ENCODE measurements around the gene F12. TPM values are rescaled to one million over a fixed set of nuclear protein-coding genes. Genes with fewer than 3 reads are reported as not detected.
A peak's percentile ranks its signal among the peaks of the same experiment; 100 is the strongest.

The F12 gene
- polyA plus RNA-seq, 3 donors, result 1.4 to 5.5 (median 1.5) TPM

DNA sequence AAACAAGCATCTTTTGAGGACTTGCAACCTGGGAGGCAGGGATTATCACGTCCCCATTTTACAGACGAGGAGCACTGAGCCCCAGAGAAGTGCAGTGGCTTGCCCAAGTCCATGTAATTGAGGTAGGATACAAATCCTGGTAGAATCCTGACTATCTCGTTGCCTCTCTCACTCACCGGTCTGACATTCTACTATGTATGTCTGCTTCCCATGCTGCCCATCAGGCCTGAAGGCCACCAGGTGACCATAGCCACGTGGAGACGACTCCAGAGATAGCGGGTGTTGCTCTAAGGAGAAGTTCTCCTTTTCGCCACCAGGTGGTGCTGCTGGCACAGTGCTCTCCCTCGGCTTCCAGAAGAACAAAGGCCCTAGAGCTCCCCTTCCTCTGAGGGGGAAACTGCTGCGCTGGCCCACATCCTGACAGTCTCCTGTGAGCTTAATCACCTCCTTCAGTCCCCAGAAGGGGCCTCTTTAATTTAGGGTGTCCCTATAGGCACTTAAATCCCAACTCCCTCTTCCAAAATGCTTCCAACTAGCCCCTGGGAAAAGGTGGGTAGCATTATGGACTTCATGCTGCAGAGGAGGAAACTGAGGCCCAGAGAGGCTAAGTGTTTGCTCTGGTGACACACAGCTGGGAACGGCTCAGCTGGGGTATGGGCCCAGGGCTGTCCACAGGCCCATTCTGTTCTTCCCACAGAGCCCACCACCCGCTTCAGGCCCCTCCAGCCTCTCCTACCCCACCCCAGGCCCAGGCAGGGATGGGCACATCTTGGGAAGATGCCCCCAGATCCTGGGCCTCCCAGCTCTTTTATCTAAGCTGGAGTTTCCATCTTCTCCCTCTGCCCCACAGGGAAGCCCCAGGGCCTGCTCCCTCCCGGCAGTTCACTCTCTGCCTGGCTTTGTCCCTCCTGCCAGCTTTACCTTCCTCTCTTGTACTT is 18.7 kb downstream of the F12 start:
- Mint-ChIP-seq H3K4me3 (peak overlapping the region; percentile 48 to 55), H3K4me1 (peaks cover 52% of the 10 kb centered on the region), H3K27ac (peak overlapping the region; percentile 73 to 97 (median 91)), H3K36me3 (no peaks in the 10 kb centered on the region), H3K27me3 (ENCODE audit: low read depth in 3 of 3) (peaks cover 3 to 10% (median 8%) of the 10 kb centered on the region in 3 donors), H3K9me3 (no peaks in the 10 kb centered on the region)
- Histone ChIP-seq H3K4me1 (ENCODE audit: control insufficient read depth in 1 of 2, insufficient read depth in 2 of 2, low read length in 2 of 2) (peaks cover 44 to 48% of the 10 kb centered on the region in 2 donors), H3K9ac (ENCODE audit: insufficient read depth, low read length, poor library complexity, severe bottlenecking) (no peak overlapping the region), H4K20me1 (ENCODE audit: insufficient read depth, low read length) (no peaks in the 10 kb centered on the region), H3K9me3 (replicated peaks in 1 of 2; ENCODE audit: control insufficient read depth in 1 of 2, insufficient read depth in 1 of 2, low read length in 2 of 2) (no peaks in the 10 kb centered on the region), H2AFZ (ENCODE audit: insufficient read depth, low read depth, low read length, poor library complexity, severe bottlenecking) (no peak overlapping the region), H3K4me3 (replicated peaks in 1 of 3; ENCODE audit: low read depth in 2 of 3, low read length in 3 of 3) (peak overlapping the region in 1 of 3 experiments; percentile 48), H3K79me2 (ENCODE audit: insufficient read depth, low read length) (no peaks in the 10 kb centered on the region), H3K4me2 (replicated peaks; ENCODE audit: extremely low read depth, low read length, poor library complexity, severe bottlenecking) (peak overlapping the region; percentile 58), H3K36me3 (replicated peaks in 1 of 2; ENCODE audit: control insufficient read depth in 1 of 2, insufficient read depth in 2 of 2, low read length in 2 of 2) (no peaks in the 10 kb centered on the region), H3K27me3 (ENCODE audit: control insufficient read depth in 2 of 2, insufficient read depth in 2 of 2, low read length in 2 of 2) (no peaks in the 10 kb centered on the region), H3K27ac (ENCODE audit: low read depth in 1 of 2, low read length in 2 of 2) (peak overlapping the region; percentile 55 to 85)
- WGBS (ENCODE audit: insufficient coverage), result 68% methylated on average over 4 of the region's 13 CpGs
- DNase-seq, result peak; percentile 83 to 87 (median 83)
- intact Hi-C loops (cut with micrococcal nuclease), result loop anchor here (2.0 to 5.0 kb wide), 3 partner anchors 37 to 112 kb away; partner anchors contain the start of gene GRK6 (in 1 of the 2)
- TF ChIP-seq, protein P1, sequence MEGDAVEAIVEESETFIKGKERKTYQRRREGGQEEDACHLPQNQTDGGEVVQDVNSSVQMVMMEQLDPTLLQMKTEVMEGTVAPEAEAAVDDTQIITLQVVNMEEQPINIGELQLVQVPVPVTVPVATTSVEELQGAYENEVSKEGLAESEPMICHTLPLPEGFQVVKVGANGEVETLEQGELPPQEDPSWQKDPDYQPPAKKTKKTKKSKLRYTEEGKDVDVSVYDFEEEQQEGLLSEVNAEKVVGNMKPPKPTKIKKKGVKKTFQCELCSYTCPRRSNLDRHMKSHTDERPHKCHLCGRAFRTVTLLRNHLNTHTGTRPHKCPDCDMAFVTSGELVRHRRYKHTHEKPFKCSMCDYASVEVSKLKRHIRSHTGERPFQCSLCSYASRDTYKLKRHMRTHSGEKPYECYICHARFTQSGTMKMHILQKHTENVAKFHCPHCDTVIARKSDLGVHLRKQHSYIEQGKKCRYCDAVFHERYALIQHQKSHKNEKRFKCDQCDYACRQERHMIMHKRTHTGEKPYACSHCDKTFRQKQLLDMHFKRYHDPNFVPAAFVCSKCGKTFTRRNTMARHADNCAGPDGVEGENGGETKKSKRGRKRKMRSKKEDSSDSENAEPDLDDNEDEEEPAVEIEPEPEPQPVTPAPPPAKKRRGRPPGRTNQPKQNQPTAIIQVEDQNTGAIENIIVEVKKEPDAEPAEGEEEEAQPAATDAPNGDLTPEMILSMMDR (IDR thresholded peaks at IDR 0.05), result peak; percentile 99

DNA sequence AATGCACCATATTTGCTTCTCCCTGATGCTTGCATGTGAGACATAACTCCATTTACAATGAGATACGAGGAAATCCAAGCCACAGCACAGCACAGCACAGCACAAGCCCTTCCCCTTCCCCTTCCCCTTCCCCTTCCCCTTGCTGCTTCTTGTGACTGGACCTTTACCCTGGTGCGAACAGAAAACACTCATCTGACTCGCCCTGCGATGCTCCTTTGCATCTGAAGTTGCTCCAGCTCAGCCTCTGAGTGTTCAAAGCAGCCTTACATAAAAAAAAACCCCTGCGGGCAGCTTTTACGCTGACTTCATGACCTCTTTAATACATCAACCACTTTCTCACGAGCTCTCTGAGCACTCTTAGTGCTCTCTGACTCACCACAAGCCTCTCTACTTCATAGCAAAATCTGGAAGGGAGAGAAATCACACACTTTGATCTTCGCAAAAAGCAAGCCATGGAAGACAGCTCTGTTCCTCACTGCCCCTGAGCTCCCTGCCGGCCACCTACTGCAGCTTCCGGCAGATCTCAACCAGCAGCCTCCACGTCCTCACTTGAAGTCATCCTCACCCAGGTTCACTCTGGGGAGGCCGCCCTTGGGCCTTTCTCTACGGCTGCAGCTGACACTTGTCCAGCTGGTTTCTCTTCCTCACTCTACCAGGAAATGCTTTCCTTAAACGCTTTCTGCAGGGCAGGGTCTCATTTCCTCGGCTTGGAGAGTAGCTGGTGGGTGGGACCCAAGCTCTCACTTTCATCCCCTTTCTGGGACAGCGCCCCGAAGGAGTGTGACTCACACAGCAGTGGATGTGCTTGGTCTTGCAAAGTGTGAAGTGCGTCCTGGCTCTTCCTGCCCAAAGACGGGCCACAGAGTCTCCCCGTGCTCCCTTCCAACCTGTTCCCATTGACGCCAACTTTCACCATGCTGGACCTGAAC is 19.9 kb downstream of the F12 start:
- Histone ChIP-seq H3K27me3 (ENCODE audit: control insufficient read depth in 2 of 2, insufficient read depth in 2 of 2, low read length in 2 of 2) (no peaks in the 10 kb centered on the region), H3K79me2 (ENCODE audit: insufficient read depth, low read length) (no peaks in the 10 kb centered on the region), H3K9ac (ENCODE audit: insufficient read depth, low read length, poor library complexity, severe bottlenecking) (peak overlapping the region; percentile 53), H2AFZ (ENCODE audit: insufficient read depth, low read depth, low read length, poor library complexity, severe bottlenecking) (no peak overlapping the region), H3K27ac (ENCODE audit: low read depth in 1 of 2, low read length in 2 of 2) (peak overlapping the region; percentile 55 to 85), H3K9me3 (replicated peaks in 1 of 2; ENCODE audit: control insufficient read depth in 1 of 2, insufficient read depth in 1 of 2, low read length in 2 of 2) (no peaks in the 10 kb centered on the region), H4K20me1 (ENCODE audit: insufficient read depth, low read length) (no peaks in the 10 kb centered on the region), H3K4me1 (ENCODE audit: control insufficient read depth in 1 of 2, insufficient read depth in 2 of 2, low read length in 2 of 2) (peaks cover 44 to 48% of the 10 kb centered on the region in 2 donors), H3K4me3 (replicated peaks in 1 of 3; ENCODE audit: low read depth in 2 of 3, low read length in 3 of 3) (peak overlapping the region in 1 of 3 experiments; percentile 48), H3K36me3 (replicated peaks in 1 of 2; ENCODE audit: control insufficient read depth in 1 of 2, insufficient read depth in 2 of 2, low read length in 2 of 2) (no peaks in the 10 kb centered on the region), H3K4me2 (replicated peaks; ENCODE audit: extremely low read depth, low read length, poor library complexity, severe bottlenecking) (peak overlapping the region; percentile 58)
- 34% methylated on average over 8 of the region's 21 CpGs for WGBS (ENCODE audit: insufficient coverage)
- Mint-ChIP-seq H3K9me3 (no peaks in the 10 kb centered on the region), H3K36me3 (no peaks in the 10 kb centered on the region), H3K4me3 (peak overlapping the region in 1 of 2 donors; percentile 48), H3K4me1 (peaks cover 55% of the 10 kb centered on the region), H3K27ac (peak overlapping the region; percentile 73 to 97 (median 91)), H3K27me3 (ENCODE audit: low read depth in 3 of 3) (peaks cover 8 to 16% (median 12%) of the 10 kb centered on the region in 3 donors)
- intact Hi-C loops (cut with micrococcal nuclease), result loop anchor here (2.0 to 5.0 kb wide), 3 partner anchors 38 to 113 kb away; partner anchors contain the start of gene GRK6 (in 1 of the 2)
- DNase-seq, result peak; percentile 73 to 88 (median 75)
- TF ChIP-seq, protein P1 (IDR thresholded peaks at IDR 0.05), result no peak
